OCI-LY7 (cell line): ENCODE measurements around the gene MAP7D3. TPM values are rescaled to one million over a fixed set of nuclear protein-coding genes. Genes with fewer than 3 reads are reported as not detected.

Experiments used
- BruUV-seq: library from RNA; stranded (reverse); fragments of 400-500 nt; replicated peaks from 2 replicates; lab custom pipeline; 2021; lab: Mats Ljungman, UMichigan
- CTCF ChIA-PET: fragments of 300-600 bp; sonication (Branson Sonifier 250); formaldehyde crosslinking; loops from one replicate; lab custom pipeline; 2022; ENCODE audit warnings: antibody characterized with exemption; ENCODE audit not compliant: unreplicated experiment; lab: Charles Lee
- POLR2A ChIA-PET: fragments of 300-600 bp; sonication (Branson Sonifier 250); formaldehyde crosslinking; loops from one replicate; lab custom pipeline; 2022; ENCODE audit warnings: antibody characterized with exemption; lab: Charles Lee
- DNase-seq: peaks from one replicate; pipeline ENCODE4 v3.0.0-alpha.2; 2015; ENCODE audit warnings: low spot score
- H2AFZ ChIP-seq: fragments of 200-600 bp; sonication (generic), shearing (Covaris generic); 2 replicates; pipeline ENCODE4 v1.6.1; 2014; ENCODE audit warnings: mild to moderate bottlenecking, antibody characterized with exemption, low read length, moderate library complexity
- H3K27ac ChIP-seq: fragments of 200-600 bp; sonication (generic); 2 replicates; pipeline ENCODE4 v1.5.1; 2014; ENCODE audit warnings: mixed run types, low read depth, mild to moderate bottlenecking, moderate library complexity, low read length, inconsistent platforms; ENCODE audit not compliant: poor library complexity, severe bottlenecking
- H3K36me3 ChIP-seq: fragments of 200-600 bp; sonication (generic); 2 replicates; pipeline ENCODE4 v1.6.1; 2014; ENCODE audit warnings: mild to moderate bottlenecking, antibody characterized with exemption, low read length, moderate library complexity, mixed read lengths; ENCODE audit not compliant: insufficient read depth
- H3K4me1 ChIP-seq: fragments of 200-600 bp; sonication (generic); 2 replicates; pipeline ENCODE4 v1.5.1; 2014; ENCODE audit warnings: mild to moderate bottlenecking, low read length; ENCODE audit not compliant: insufficient read depth, poor library complexity, severe bottlenecking
- H3K4me2 ChIP-seq: fragments of 200-600 bp; sonication (generic); 2 replicates; pipeline ENCODE4 v1.6.1; 2014; ENCODE audit warnings: mild to moderate bottlenecking, low read length
- H3K4me3 ChIP-seq: fragments of 200-600 bp; sonication (generic); 2 replicates; pipeline ENCODE4 v1.5.1; 2014; ENCODE audit warnings: mild to moderate bottlenecking, low read depth, low read length; ENCODE audit not compliant: poor library complexity, severe bottlenecking
- H3K79me2 ChIP-seq: fragments of 200-600 bp; sonication (generic); 2 replicates; pipeline ENCODE4 v1.6.1; 2016; ENCODE audit warnings: low read depth, mild to moderate bottlenecking, low read length, moderate library complexity, mixed read lengths; ENCODE audit not compliant: insufficient read depth
- H3K9me2 ChIP-seq: fragments of 200-600 bp; sonication (generic); 2 replicates; pipeline ENCODE4 v1.6.1; 2016; ENCODE audit warnings: mild to moderate bottlenecking, low read length, mixed read lengths; ENCODE audit not compliant: insufficient read depth
- H3K9me3 ChIP-seq: fragments of 200-600 bp; sonication (generic); 2 replicates; pipeline ENCODE4 v1.6.1; 2014; ENCODE audit warnings: mild to moderate bottlenecking, mixed run types, low read length, mixed read lengths
- H4K20me1 ChIP-seq: fragments of 200-600 bp; sonication (generic); 2 replicates; pipeline ENCODE4 v1.6.1; 2014; ENCODE audit warnings: mild to moderate bottlenecking, antibody characterized with exemption, low read length, moderate library complexity, mixed read lengths; ENCODE audit not compliant: insufficient read depth
- EZH2phosphoT487 ChIP-seq: fragments of 200-600 bp; sonication (generic); IDR thresholded peaks from 2 replicates; pipeline ENCODE4 v1.6.1; 2018; ENCODE audit warnings: low read depth, borderline replicate concordance, mild to moderate bottlenecking, mixed run types, antibody characterized with exemption, low read length, moderate library complexity, mixed read lengths
- intact Hi-C: fragments of 100-400 bp; cut with micrococcal nuclease; formaldehyde crosslinking; loops from one replicate; pipeline ENCODE4 v1.10.0; 2022; ENCODE audit not compliant: unreplicated experiment
- total RNA-seq, 2 experiments: library from RNA; depleted of rRNA in 1 of 2; stranded (reverse); fragments of >200 nt in 1 of 2; shearing (Covaris generic) in 1 of 2; gene quantifications; 2 replicates each; pipeline ENCODE4 v1.2.3, GENCODE V29; 2014 to 2022
- TF ChIP-seq, protein P1 (sequence below): fragments of 200-600 bp; sonication (generic); conservative IDR thresholded peaks from 2 replicates; pipeline ENCODE4 v1.5.1; 2014; ENCODE audit warnings: mild to moderate bottlenecking, antibody characterized with exemption, low read length, moderate library complexity, mixed read lengths

The MAP7D3 gene
- total RNA-seq, 2 experiments from 2014 or later, result 7.7 to 15.6 TPM

DNA sequence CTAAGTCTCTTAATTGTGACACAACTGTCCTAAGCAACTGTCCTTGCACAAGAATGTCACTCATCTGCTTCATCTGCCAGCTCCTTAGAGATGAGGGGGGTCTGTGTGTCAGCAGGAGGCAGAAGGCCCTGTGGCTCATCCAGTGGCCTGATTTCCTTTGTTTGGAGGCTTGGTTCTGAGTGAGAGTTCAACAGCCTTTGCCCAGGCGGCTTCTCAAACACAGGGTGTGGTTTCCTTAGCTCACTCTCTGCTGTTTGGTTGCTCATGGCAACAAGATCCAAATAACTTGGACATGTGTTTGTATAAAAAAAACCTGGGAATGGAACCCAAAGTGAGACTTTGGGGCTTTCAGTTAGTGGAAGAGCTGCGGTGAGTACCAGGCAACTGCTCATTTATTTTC lies 46.6 kb downstream of the MAP7D3 start:
- CTCF ChIA-PET, result no interaction called here
- no peaks in the 10 kb centered on the region for H3K4me1 ChIP-seq
- no peak overlapping the region for H3K4me2 ChIP-seq
- H3K9me3 ChIP-seq, result no peaks in the 10 kb centered on the region
- no peak overlapping the region for H2AFZ ChIP-seq
- TF ChIP-seq EZH2phosphoT487, result no peak
- intact Hi-C loops, result loop anchor here (5.0 kb wide), 1 partner anchor 177 kb away; no protein-coding TSS in a partner anchor
- H3K79me2 ChIP-seq, result no peaks in the 10 kb centered on the region
- POLR2A ChIA-PET, result no interaction called here
- no peaks in the 10 kb centered on the region for H3K9me2 ChIP-seq
- H3K4me3 ChIP-seq, result no peak overlapping the region
- BruUV-seq, result no TSS peak
- H3K36me3 ChIP-seq, result no peaks in the 10 kb centered on the region
- H3K27ac ChIP-seq, result no peak overlapping the region
- no peak for DNase-seq
- H4K20me1 ChIP-seq, result no peaks in the 10 kb centered on the region

DNA sequence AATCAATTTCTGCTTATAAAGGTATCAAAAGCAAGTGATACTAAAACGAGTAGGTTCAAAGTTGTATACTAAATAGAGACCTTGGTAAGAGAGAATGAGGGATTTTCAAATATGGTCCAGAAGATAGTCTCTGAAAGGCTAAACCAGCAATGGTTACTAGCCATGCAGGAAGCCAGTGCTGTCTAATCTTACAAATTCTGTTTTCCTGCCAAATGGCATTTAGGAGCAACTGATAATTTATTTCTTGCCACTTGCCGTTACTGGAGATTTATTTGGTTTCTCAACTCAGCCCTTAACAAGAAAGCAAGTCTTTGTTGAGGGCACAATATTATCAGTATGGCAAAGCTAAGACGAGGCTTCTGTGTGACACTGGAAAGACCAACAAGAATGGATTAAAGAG lies 47.2 kb downstream of the MAP7D3 start:
- H2AFZ ChIP-seq, result no peak overlapping the region
- H3K9me3 ChIP-seq, result no peaks in the 10 kb centered on the region
- H3K4me1 ChIP-seq, result no peaks in the 10 kb centered on the region
- TF ChIP-seq EZH2phosphoT487, result no peak
- TF ChIP-seq, protein P1, sequence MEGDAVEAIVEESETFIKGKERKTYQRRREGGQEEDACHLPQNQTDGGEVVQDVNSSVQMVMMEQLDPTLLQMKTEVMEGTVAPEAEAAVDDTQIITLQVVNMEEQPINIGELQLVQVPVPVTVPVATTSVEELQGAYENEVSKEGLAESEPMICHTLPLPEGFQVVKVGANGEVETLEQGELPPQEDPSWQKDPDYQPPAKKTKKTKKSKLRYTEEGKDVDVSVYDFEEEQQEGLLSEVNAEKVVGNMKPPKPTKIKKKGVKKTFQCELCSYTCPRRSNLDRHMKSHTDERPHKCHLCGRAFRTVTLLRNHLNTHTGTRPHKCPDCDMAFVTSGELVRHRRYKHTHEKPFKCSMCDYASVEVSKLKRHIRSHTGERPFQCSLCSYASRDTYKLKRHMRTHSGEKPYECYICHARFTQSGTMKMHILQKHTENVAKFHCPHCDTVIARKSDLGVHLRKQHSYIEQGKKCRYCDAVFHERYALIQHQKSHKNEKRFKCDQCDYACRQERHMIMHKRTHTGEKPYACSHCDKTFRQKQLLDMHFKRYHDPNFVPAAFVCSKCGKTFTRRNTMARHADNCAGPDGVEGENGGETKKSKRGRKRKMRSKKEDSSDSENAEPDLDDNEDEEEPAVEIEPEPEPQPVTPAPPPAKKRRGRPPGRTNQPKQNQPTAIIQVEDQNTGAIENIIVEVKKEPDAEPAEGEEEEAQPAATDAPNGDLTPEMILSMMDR, result no peak
- H3K27ac ChIP-seq, result no peak overlapping the region
- ChIA-PET POLR2A (no interaction called here), CTCF (no interaction called here)
- H3K4me3 ChIP-seq, result no peak overlapping the region
- intact Hi-C loops, result loop anchor here (5.0 kb wide), 1 partner anchor 177 kb away; no protein-coding TSS in a partner anchor
- H4K20me1 ChIP-seq, result no peaks in the 10 kb centered on the region
- BruUV-seq, result no TSS peak
- DNase-seq, result no peak
- no peaks in the 10 kb centered on the region for H3K36me3 ChIP-seq
- no peaks in the 10 kb centered on the region for H3K79me2 ChIP-seq
- H3K4me2 ChIP-seq, result no peak overlapping the region
- H3K9me2 ChIP-seq, result no peaks in the 10 kb centered on the region

DNA sequence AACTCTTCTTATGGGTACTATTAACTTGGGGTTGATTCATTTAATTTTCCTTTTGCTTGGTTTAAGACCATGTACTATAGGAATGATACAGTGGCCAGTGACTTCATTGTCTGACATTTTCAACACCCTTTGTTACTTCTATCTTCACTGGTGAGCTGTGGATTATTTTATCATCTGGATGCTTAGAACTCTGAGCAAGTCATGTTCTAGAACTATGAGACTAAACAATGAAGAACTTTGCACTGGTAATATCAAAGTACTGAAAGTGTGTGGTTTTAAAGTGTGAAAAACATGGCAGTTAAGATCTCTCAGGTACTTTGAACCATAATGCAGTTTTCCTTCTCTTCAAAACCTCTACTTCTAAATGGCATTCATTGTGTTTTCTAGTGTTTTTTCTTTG lies 47.8 kb downstream of the MAP7D3 start:
- H3K27ac ChIP-seq, result no peak overlapping the region
- H3K9me2 ChIP-seq, result no peaks in the 10 kb centered on the region
- H3K4me3 ChIP-seq, result no peak overlapping the region
- no TSS peak for BruUV-seq
- H3K4me1 ChIP-seq, result no peaks in the 10 kb centered on the region
- TF ChIP-seq, protein P1, result no peak
- no peak for TF ChIP-seq EZH2phosphoT487
- ChIA-PET CTCF (no interaction called here), POLR2A (no interaction called here)
- H3K4me2 ChIP-seq, result no peak overlapping the region
- H3K9me3 ChIP-seq, result no peaks in the 10 kb centered on the region
- H2AFZ ChIP-seq, result no peak overlapping the region
- no peaks in the 10 kb centered on the region for H3K36me3 ChIP-seq
- no peaks in the 10 kb centered on the region for H3K79me2 ChIP-seq
- intact Hi-C loops, result loop anchor here (5.0 kb wide), 1 partner anchor 176 kb away; no protein-coding TSS in a partner anchor
- no peak for DNase-seq
- H4K20me1 ChIP-seq, result no peaks in the 10 kb centered on the region
